Stimulated activated CD8-positive, alpha-beta memory T cell treated with anti-CD3 and anti-CD28 coated beads, Interleukin-12 subunit alpha, Interleukin-12 subunit beta, amount 100 ng/mL, for 4 hours (primary cell): ENCODE data around the gene UMOD.

Experiments used
- DNase-seq: peaks from one replicate; pipeline ENCODE4 v3.0.0-alpha.2; 2020; ENCODE audit warnings: low read depth

UMOD gene

DNA sequence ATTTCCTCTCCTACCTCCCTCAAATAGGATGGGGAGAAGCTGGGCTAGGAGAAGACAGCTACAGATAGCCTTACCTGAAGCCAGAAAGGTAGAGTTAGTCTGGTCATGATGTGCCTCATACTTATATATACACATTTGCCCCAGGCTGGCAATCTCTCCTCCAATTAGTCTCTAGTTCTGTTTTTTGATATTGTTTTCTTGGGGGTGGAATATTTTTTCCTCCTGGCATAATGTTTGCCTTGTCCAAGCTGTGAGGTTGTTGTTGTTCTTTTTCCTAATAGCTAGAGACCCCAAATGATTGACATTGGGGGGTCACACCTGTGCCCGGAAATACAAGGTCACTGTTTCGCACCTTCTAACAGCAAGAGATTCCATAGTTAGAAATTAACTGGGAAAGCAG lies at the start of gene UMOD:
UMOD (minus strand) TSS at position 101 of the 400 bp plus-strand sequence. CDS start 1,978 bp downstream, outside the sequence.
- no peak for DNase-seq

DNA sequence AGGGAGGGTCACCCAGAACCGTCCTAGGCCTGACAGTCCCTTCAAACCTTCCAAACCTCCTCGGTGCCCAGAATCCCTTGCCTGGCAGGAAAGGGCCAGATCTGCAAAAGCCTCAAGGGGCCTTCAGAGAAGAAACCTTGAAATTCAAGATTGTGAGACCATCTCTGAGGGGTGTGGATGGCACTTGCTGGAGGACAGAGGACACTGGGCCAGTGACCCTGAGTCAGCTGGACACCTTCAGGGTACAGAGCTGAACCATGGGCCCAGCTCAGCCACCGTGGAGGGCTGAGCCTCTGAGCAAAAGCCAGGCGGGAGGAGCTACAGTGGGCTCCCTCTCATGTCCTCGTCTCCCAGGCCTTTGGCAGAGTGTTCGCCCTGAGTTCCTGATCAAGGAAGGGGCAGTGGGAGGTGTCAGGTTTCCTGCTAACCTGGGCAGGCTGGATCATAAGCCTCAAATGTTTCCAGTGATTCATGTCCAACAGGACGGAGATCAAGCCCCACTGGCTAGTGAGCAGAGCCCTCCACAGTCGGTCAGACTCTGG lies 49.0 kb upstream of the UMOD start:
- no peak for DNase-seq

- no peak for DNase-seq
Measured at GRCh38 chr16:20401066-20401465, 48.6 kb upstream of the UMOD start.

- no peak for DNase-seq
Measured at GRCh38 chr16:20399185-20399584, 46.7 kb upstream of the UMOD start.

DNA sequence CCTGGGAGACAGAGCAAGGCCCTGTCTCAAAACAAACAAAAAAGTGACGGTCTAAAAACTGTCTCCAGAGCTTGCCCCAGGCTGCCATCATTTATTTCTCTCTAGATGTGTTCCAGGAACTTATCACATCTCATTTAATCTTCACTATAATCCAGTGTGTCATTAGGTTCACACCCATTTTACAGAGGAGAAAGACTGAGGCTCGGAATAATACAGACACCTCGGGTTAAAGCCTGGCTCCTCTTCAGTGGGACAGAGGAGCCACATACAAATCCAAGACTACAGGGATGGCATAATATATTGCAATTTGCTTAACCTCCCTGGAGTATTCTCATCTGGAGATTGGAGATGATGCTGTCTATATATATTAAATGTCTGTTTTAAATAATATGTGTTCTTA lies 46.1 kb upstream of the UMOD start:
- no peak for DNase-seq

GRCh38 chr16:20397468-20398074 lies 45.1 kb upstream of the UMOD start:
- DNase-seq: no peak

GRCh38 chr16:20396846-20397467 lies 44.4 kb upstream of the UMOD start:
- DNase-seq: no peak

DNA sequence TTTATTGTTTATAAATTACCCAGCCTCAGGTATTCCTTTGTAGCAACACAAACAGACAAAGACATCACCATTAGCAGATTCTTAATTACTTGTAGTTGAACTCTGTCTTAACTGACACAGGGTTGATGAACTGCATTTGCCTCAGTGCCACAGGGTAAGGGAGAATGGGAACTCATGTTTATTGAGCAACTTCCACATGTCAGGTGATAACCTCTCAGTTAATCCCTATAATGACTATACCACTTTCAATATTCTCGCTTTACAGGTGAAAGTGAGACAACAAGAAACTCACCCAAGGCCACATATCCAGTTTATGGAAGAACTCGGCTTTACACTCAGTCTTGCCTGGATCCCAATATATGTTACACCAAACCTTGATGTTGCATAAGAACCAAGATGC lies 43.4 kb upstream of the UMOD start:
- no peak for DNase-seq

DNA sequence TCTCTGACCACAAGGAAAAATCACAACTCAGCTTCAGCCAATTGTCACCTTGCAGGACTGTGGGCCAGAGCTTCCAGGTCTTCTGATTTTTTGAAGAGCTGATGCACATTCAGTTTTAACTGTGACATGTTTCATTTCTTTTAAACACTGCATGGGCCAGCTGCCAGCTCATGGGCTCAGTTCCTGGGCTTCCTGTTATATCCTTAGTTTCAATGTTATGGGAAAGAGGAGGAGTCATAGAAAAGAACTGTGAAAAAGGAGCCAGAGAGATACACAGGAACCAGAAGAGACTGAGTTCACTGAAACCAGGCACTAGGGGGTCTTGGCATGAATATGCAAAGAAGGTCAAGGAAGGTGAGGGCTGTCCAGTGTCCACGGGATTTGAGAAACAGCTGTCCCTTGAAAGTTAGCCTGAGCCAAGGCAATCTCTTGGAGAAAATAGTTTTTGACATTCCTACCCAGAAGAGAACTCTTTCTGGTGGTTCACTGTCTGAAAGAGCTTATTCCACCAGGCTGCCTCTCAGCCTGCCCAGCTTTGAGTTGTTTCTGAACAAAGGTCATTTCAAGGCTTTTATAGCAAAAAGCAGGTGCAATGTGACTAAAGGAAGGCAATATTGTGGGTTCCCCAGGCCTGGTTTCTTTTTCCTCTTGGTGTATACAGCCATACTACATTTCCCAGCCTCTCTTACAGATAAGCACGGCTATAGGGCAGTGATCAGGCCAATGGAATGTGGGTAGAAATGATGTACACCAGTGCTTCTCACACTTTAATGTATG lies 41.5 kb upstream of the UMOD start:
- DNase-seq: no peak

GRCh38 chr16:20391045-20391444 lies 38.5 kb upstream of the UMOD start:
- no peak for DNase-seq

GRCh38 chr16:20388854-20389253 lies 36.3 kb upstream of the UMOD start:
- DNase-seq: no peak

DNA sequence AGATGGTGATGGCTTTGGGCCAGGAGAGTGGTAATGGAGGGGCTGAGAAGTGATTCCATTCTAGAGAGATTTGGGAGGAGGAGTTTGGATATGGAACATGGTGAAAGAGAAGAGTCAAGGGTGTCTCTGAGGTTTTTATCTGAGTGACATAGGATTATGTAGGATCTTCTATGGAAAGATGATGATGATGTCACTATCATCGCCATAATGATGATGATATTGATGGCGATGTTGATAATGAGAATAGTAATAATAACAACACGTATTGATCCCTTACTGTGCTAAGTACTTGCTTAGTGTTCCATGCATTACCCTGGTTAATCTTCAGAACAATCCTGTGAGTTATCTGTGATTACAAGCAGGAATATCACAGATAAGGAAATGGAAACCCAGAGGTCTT lies 35.5 kb upstream of the UMOD start:
- DNase-seq: no peak

- peak; percentile 1 for DNase-seq
Measured at GRCh38 chr16:20385844-20386832, 33.6 kb upstream of the UMOD start.

- DNase-seq: no peak
Measured at GRCh38 chr16:20383106-20384029, 30.9 kb upstream of the UMOD start.

DNA sequence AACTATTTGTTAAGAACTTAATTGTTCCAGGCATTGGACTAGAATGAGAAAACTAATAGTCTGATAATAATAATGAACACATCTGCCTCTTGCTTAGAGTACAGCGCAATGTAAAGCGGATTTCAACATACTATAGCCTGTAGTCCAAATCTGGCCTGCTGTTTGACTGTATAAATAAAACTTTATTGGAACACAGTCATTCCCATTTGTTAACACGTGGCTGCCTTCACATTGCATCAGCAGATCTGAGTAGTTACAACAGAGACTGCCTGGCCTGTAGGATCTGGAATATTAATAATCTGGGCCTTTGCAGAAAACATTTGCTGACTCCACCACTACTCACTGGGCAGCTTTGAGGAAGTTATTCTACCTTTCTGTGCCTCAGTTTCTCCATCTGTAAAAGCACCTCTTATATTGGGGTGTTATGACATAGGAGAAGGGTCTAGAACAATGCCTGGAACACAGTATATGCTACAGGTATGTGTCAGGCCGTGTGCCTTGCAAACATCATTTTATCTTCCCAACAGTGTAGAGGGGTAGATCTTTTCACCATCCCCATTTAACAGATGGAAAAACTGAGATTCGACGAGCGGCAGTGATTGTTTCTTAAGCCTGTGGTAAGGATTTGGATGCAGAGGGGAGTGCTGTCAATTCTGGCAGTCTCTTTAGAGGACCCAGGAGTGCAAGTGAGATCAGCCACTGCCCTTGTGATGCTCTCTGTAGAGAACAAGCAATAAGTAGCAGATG lies 29.9 kb upstream of the UMOD start:
- no peak for DNase-seq

- no peak for DNase-seq
Measured at GRCh38 chr16:20380782-20381181, 28.3 kb upstream of the UMOD start.

- DNase-seq: no peak
Measured at GRCh38 chr16:20377181-20377580, 24.7 kb upstream of the UMOD start.

GRCh38 chr16:20372701-20373100 lies 20.2 kb upstream of the UMOD start:
- DNase-seq: no peak

GRCh38 chr16:20369452-20370054 lies 17.0 kb upstream of the UMOD start:
- no peak for DNase-seq

DNA sequence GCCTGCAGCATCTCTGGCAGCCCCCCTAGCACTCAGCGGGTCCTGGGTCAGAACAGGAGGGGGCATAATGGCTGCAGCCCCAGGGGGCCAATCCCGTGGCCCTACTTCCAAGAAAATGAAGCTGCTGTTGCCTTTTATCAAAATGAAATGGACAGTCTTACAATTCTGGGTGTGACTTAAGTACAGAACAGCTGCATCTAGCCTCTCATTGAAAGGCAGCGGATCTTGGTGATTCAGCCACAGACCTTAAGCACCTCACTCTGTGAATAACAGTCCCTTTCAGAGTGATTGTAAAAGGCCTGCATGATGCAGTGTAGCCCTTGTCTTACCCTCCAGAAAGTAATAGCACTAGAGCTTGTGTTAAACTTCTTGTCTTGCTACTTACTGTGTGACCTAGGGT lies 11.5 kb upstream of the UMOD start:
- no peak for DNase-seq
